Tongue (tissue), 2 donors: ENCODE results near the gene ABHD6. TPM values are rescaled to one million over a fixed set of nuclear protein-coding genes. Genes with fewer than 3 reads are reported as not detected.

Source experiments
- small RNA-seq: library from RNA; depleted of rRNA; stranded (forward); fragments of <200 nt; gene quantifications from one replicate; pipeline ENCODE3, GENCODE V24; 2014; ENCODE audit warnings: low replicate concordance
- total RNA-seq: library from RNA; depleted of rRNA; stranded (reverse); fragments of >200 nt; gene quantifications from one replicate; pipeline ENCODE4 v1.2.3, GENCODE V29; 2014

The ABHD6 gene
- total RNA-seq, 1 donor from 2014 or later: 8.3 TPM

Small RNA genes within 50 kb of the gene (small RNA-seq; reads per million reads assigned to genes)
- gene AC098479.1: not detected

Other genes with a start within 250 kb of the ABHD6 start
- gene FLNB, start 229.4 kb upstream of the ABHD6 start, total RNA-seq: 82.6 TPM
- not detected for gene DNASE1L3, start 26.8 kb upstream of the ABHD6 start, total RNA-seq
- gene RPP14, start 68.5 kb downstream of the ABHD6 start, total RNA-seq: 29.1 TPM
- 21.8 TPM for gene HTD2, start 68.7 kb downstream of the ABHD6 start, total RNA-seq
- gene PXK, start 95.1 kb downstream of the ABHD6 start, total RNA-seq: 27.8 TPM
- gene PDHB, start 196.0 kb downstream of the ABHD6 start, total RNA-seq: 226 TPM